Prostate gland (tissue), 2 donors: ENCODE measurements around the gene KLHL18.

Experiments used
- POLR2A ChIP-seq: fragments of 450-650 bp; IDR thresholded peaks from one replicate; pipeline ENCODE4 v1.6.1; 2016; ENCODE audit warnings: antibody characterized with exemption, mild to moderate bottlenecking
- POLR2AphosphoS5 ChIP-seq: sonication (generic); formaldehyde crosslinking; IDR thresholded peaks from one replicate; pipeline ENCODE4 v1.6.1; 2017; ENCODE audit warnings: antibody characterized with exemption
- TF ChIP-seq, protein P1 (sequence below), 4 experiments: fragments of 200-600 bp in 2 of 4; fragments of 450-650 bp in 2 of 4; sonication (generic) in 2 of 4; IDR thresholded peaks; 1 replicate in 3 of 4; 2 replicates in 1 of 4; pipeline ENCODE4 v1.5.1; 2016 to 2019; ENCODE audit warnings: antibody characterized with exemption in 4 of 4, mild to moderate bottlenecking in 2 of 4, moderate library complexity in 2 of 4

DNA sequence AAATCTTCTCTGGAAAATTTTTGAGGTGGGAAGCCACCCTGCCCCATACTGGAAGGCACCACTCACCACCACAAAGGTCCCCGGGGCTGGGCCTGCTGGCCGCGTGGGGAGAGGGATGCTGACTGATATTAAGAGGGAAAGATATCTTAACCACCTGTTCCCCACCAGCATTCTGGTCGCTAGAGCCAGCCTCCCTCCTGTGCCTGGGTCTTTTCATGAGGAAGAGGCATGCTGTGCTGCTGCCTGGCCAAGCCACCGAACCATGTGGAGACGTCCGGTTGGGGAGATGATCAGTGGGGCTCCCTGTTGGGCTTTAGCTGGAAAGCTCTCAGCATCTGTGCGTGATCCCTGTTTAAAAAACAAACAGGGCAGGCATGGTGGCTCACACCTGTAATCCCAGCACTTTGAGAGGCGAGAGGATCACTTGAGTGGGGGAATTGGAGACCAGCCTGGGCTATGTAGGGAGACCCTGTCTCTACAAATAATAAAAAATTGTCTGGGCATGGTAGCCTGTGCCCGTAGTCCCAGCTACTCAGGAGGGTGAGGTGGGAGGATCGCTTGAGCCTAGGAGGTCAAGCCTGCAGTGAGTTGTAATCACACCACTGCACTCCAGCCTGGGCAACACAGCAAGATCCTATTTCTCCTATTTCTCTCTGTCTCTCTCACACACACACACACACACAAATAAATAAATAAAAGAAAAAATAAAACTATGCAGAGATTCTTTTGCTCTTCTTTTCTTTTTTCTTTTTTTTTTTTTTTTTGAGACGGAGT is 1.0 kb downstream of the KLHL18 start:
- TF ChIP-seq, protein P1, sequence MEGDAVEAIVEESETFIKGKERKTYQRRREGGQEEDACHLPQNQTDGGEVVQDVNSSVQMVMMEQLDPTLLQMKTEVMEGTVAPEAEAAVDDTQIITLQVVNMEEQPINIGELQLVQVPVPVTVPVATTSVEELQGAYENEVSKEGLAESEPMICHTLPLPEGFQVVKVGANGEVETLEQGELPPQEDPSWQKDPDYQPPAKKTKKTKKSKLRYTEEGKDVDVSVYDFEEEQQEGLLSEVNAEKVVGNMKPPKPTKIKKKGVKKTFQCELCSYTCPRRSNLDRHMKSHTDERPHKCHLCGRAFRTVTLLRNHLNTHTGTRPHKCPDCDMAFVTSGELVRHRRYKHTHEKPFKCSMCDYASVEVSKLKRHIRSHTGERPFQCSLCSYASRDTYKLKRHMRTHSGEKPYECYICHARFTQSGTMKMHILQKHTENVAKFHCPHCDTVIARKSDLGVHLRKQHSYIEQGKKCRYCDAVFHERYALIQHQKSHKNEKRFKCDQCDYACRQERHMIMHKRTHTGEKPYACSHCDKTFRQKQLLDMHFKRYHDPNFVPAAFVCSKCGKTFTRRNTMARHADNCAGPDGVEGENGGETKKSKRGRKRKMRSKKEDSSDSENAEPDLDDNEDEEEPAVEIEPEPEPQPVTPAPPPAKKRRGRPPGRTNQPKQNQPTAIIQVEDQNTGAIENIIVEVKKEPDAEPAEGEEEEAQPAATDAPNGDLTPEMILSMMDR (IDR thresholded peaks at IDR 0.05): no peak
- TF ChIP-seq POLR2A (no peak), POLR2AphosphoS5 (no peak)
